ENCODE measurements around the gene TTPAL. TPM values are rescaled to one million over a fixed set of nuclear protein-coding genes. Genes with fewer than 3 reads are reported as not detected.

The TTPAL gene
- total and polyA plus RNA-seq, 8 donors = 2.1 to 18.3 (median 4.8) TPM

GRCh38 chr20:44532259-44532980 is 56.7 kb downstream of the TTPAL start:
- Histone ChIP-seq H3K27me3 (no peaks in the 10 kb centered on the region), H3K4me3 (peak overlapping the region; percentile 74 to 97 (median 83)), H3K36me3 (no peaks in the 10 kb centered on the region), H3K27ac (peak overlapping the region in 4 of 5 donors; percentile 74 to 88 (median 82)), H3K4me1 (peaks cover 10 to 49% (median 27%) of the 10 kb centered on the region in 4 donors), H3K9me3 (no peaks in the 10 kb centered on the region)
- intact Hi-C loops (cut with DNase I; ENCODE audit: low total_unique reads) = no loop called here
- no peak for TF ChIP-seq EP300 (IDR thresholded peaks at IDR 0.05)
- DNase-seq = no peak
- WGBS, 5 donors = 7 to 18% (median 15%) methylated on average over 11 of the region's 11 CpGs

DNA sequence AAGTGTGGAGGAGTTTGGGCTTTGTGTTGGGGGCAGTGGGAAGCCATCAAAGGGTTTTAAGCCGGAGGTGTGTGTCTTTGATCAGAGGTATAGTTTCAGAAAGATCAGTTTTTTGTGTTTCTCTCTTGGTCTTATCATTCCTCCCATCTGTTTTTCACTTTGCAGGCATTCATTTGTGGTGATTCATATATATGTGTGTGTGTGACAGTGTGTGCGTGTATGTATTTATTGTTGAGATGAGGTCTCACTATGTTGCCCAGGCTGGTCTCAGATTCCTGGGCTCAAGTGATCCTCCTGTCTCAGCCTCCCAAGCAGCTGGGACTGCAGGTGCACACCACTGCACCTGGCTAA is 57.3 kb downstream of the TTPAL start:
- peak overlapping the region in 3 of 4 donors; percentile 74 to 97 (median 78) for H3K4me3 ChIP-seq
- peak overlapping the region in 3 of 5 donors; percentile 78 to 88 (median 86) for H3K27ac ChIP-seq
- intact Hi-C loops (cut with DNase I; ENCODE audit: low total_unique reads) = no loop called here

GRCh38 chr20:44533928-44534327 is 58.3 kb downstream of the TTPAL start:
- 73 to 81% (median 75%) methylated on average over 4 of the region's 4 CpGs for WGBS, 5 donors
- Histone ChIP-seq H3K4me1 (peaks cover 10 to 49% (median 31%) of the 10 kb centered on the region in 4 donors), H3K27ac (no peak overlapping the region), H3K27me3 (no peaks in the 10 kb centered on the region), H3K9me3 (no peaks in the 10 kb centered on the region), H3K4me3 (no peak overlapping the region), H3K36me3 (no peaks in the 10 kb centered on the region)
- TF ChIP-seq, protein P1, sequence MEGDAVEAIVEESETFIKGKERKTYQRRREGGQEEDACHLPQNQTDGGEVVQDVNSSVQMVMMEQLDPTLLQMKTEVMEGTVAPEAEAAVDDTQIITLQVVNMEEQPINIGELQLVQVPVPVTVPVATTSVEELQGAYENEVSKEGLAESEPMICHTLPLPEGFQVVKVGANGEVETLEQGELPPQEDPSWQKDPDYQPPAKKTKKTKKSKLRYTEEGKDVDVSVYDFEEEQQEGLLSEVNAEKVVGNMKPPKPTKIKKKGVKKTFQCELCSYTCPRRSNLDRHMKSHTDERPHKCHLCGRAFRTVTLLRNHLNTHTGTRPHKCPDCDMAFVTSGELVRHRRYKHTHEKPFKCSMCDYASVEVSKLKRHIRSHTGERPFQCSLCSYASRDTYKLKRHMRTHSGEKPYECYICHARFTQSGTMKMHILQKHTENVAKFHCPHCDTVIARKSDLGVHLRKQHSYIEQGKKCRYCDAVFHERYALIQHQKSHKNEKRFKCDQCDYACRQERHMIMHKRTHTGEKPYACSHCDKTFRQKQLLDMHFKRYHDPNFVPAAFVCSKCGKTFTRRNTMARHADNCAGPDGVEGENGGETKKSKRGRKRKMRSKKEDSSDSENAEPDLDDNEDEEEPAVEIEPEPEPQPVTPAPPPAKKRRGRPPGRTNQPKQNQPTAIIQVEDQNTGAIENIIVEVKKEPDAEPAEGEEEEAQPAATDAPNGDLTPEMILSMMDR (IDR thresholded peaks at IDR 0.05) = no peak
- TF ChIP-seq POLR2AphosphoS5 (IDR thresholded peaks at IDR 0.05) (no peak), EP300 (IDR thresholded peaks at IDR 0.05) (no peak), POLR2A (IDR thresholded peaks at IDR 0.05) (no peak)
- DNase-seq = no peak
- intact Hi-C loops (cut with DNase I; ENCODE audit: low total_unique reads) = no loop called here

More for the DNA sequence above, 57.3 kb downstream of the TTPAL start:
- WGBS, 5 donors = 64 to 83% (median 72%) methylated on average over 2 of the region's 2 CpGs
- H3K4me1 ChIP-seq = peaks cover 10 to 49% (median 27%) of the 10 kb centered on the region in 4 donors
- H3K36me3 ChIP-seq = no peaks in the 10 kb centered on the region
- DNase-seq = no peak
- H3K27me3 ChIP-seq = no peaks in the 10 kb centered on the region
- TF ChIP-seq POLR2A (IDR thresholded peaks at IDR 0.05) (no peak), EP300 (IDR thresholded peaks at IDR 0.05) (no peak)
- H3K9me3 ChIP-seq = no peaks in the 10 kb centered on the region

DNA sequence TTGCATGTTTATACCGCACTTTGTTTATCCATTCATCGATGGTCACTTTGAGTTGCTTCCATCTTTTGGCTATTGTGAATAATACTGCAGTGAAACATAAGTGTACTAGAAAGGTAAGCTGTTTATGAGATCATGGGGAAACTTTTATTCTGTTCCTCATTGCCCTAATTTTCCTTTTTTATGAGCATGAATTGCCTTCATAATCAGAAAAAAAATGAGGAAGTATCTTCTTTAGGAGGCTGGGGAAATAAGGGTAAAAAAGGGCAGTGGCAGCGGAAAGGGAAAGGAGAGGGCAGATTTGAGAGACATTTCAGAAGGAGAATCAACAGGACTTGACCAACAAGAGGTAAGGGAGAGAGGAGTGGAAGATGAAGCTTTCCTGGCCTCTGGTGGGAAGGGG is 60.5 kb downstream of the TTPAL start:
- Histone ChIP-seq H3K9me3 (no peaks in the 10 kb centered on the region), H3K27ac (peak overlapping the region in 1 of 5 donors; percentile 43), H3K36me3 (no peaks in the 10 kb centered on the region), H3K27me3 (no peaks in the 10 kb centered on the region), H3K4me1 (peaks cover 8 to 51% (median 29%) of the 10 kb centered on the region in 4 donors), H3K4me3 (no peak overlapping the region)
- 81 to 93% (median 86%) methylated on average over 3 of the region's 3 CpGs for WGBS, 5 donors
- TF ChIP-seq, protein P1 (IDR thresholded peaks at IDR 0.05) = no peak
- TF ChIP-seq POLR2AphosphoS5 (IDR thresholded peaks at IDR 0.05) = no peak
- TF ChIP-seq POLR2A (IDR thresholded peaks at IDR 0.05) = no peak
- no peak for TF ChIP-seq EP300 (IDR thresholded peaks at IDR 0.05)
- DNase-seq = no peak
- intact Hi-C loops (cut with DNase I; ENCODE audit: low total_unique reads) = no loop called here

DNA sequence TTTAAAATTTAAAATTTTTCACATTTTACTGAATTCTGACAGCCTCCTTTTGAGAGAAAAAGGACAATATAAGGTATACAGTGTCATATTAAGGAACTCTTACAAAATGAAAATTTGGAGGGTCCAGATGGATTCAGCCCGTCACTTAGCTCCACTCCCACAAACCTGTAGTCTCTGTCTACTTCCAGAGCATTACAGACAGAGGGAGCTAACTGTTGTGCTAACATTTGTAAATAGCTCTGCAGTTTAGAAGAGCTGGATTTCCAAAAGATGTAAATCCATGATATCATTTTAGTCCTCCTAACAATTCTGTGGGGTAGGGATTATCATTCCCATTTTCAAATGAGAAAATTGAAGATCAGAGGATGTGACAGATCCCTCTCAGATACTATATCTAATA is 62.3 kb downstream of the TTPAL start:
- Histone ChIP-seq H3K27ac (peak overlapping the region in 1 of 5 donors; percentile 49), H3K27me3 (no peaks in the 10 kb centered on the region), H3K4me1 (peaks cover 0 to 50% (median 27%) of the 10 kb centered on the region in 4 donors), H3K4me3 (no peak overlapping the region), H3K9me3 (no peaks in the 10 kb centered on the region), H3K36me3 (no peaks in the 10 kb centered on the region)
- no peak for TF ChIP-seq POLR2A (IDR thresholded peaks at IDR 0.05)
- TF ChIP-seq, protein P1 (IDR thresholded peaks at IDR 0.05) = peak in 1 of 7 experiments; percentile 9
- 50 to 82% (median 75%) methylated on average over 1 of the region's 1 CpG for WGBS, 5 donors
- DNase-seq = no peak
- intact Hi-C loops (cut with DNase I; ENCODE audit: low total_unique reads) = no loop called here
